ENCODE measurements around the gene SPATA2. TPM values are rescaled to one million over a fixed set of nuclear protein-coding genes. Genes with fewer than 3 reads are reported as not detected.

SPATA2 gene
- total and polyA plus RNA-seq, 2 donors (not counting 3 experiments of a cell fraction or from before 2014, with no cell fraction given): 4.9 to 6.1 TPM

DNA sequence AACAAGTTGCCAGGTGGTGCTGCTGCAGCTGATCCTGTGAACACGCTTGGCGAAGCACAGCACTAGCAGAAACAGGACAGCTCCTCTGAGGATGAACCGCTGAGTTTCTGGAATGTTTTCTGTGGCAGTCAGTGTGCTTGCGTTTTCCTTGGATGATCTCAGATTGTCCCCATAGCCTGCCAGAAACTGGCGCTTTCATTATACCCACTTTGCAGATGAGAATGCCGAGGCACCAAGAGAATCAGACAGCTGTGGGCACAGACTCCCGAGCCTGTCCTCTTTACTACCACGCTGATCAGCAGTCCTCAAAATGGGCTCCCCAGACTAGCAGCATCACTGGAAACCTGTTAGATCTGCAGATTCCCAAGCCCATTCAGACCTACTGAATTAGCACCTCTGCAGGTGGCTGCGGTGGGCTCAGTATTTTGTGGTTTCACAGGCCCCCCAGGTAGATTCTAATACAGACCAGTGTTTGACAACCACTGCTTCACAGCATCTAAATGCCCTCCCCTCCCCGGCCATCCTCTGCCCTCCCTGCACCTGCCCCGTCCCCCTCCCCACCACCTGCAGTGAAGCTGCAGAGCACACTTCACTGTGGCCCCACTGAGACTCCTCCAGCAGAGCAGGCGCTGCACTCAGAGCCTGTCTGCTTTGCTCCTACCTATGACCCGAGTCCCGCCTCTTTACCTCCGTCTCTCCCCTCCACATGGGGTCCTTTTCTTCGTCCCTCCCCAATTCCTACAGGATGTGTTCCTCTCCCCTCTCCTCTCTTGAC is 29.6 kb downstream of the SPATA2 start:
- intact Hi-C loops (cut with micrococcal nuclease): no loop called here

More for the DNA sequence above, 29.6 kb downstream of the SPATA2 start:
- no TSS peak for BruUV-seq (replicated peaks)
- TF ChIP-seq, protein P1, sequence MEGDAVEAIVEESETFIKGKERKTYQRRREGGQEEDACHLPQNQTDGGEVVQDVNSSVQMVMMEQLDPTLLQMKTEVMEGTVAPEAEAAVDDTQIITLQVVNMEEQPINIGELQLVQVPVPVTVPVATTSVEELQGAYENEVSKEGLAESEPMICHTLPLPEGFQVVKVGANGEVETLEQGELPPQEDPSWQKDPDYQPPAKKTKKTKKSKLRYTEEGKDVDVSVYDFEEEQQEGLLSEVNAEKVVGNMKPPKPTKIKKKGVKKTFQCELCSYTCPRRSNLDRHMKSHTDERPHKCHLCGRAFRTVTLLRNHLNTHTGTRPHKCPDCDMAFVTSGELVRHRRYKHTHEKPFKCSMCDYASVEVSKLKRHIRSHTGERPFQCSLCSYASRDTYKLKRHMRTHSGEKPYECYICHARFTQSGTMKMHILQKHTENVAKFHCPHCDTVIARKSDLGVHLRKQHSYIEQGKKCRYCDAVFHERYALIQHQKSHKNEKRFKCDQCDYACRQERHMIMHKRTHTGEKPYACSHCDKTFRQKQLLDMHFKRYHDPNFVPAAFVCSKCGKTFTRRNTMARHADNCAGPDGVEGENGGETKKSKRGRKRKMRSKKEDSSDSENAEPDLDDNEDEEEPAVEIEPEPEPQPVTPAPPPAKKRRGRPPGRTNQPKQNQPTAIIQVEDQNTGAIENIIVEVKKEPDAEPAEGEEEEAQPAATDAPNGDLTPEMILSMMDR (IDR thresholded peaks at IDR 0.05; ENCODE audit: extremely low read depth in 1 of 2, insufficient read depth in 1 of 2, low read depth in 1 of 2, low read length in 2 of 2): no peak
- TF ChIP-seq POLR2AphosphoS5 (IDR thresholded peaks at IDR 0.05; ENCODE audit: insufficient read depth, low read depth, low read length): no peak
- TF ChIP-seq GATA2 (IDR thresholded peaks at IDR 0.05; ENCODE audit: insufficient read depth, insufficient read length, low read depth, low read length): no peak
- no peak for TF ChIP-seq JUN (IDR thresholded peaks at IDR 0.05; ENCODE audit: borderline replicate concordance, insufficient read depth, insufficient read length, low read depth)
- no peak for TF ChIP-seq FOS (IDR thresholded peaks at IDR 0.05; ENCODE audit: borderline replicate concordance, insufficient read depth, low read length)
- TF ChIP-seq MYC (IDR thresholded peaks at IDR 0.05; ENCODE audit: low read depth, low read length): no peak
- no peak for TF ChIP-seq EZH2 (IDR thresholded peaks at IDR 0.05; ENCODE audit: borderline replicate concordance, low read depth, low read length, severe bottlenecking)
- no peak for TF ChIP-seq POLR2A (IDR thresholded peaks at IDR 0.05; ENCODE audit: low read depth, low read length)
- TF ChIP-seq, protein P2, sequence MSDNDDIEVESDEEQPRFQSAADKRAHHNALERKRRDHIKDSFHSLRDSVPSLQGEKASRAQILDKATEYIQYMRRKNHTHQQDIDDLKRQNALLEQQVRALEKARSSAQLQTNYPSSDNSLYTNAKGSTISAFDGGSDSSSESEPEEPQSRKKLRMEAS (IDR thresholded peaks at IDR 0.05; ENCODE audit: insufficient read depth, insufficient read length): no peak
- Histone ChIP-seq H3K9ac (replicated peaks; ENCODE audit: extremely low read depth, insufficient read depth, low read length) (no peak overlapping the region), H2AFZ (ENCODE audit: low read depth, low read length) (no peak overlapping the region), H3K27me3 (ENCODE audit: control insufficient read depth in 2 of 2, insufficient read depth in 2 of 2, low read length in 2 of 2) (no peaks in the 10 kb centered on the region), H3K9me3 (replicated peaks; ENCODE audit: control insufficient read depth, insufficient read depth, low read length) (no peaks in the 10 kb centered on the region), H3K4me2 (ENCODE audit: insufficient read depth, low read length) (no peak overlapping the region), H4K20me1 (replicated peaks; ENCODE audit: control insufficient read depth, extremely low read depth, insufficient read depth, low read length) (no peaks in the 10 kb centered on the region), H3K36me3 (ENCODE audit: control insufficient read depth in 2 of 2, extremely low read depth in 1 of 2, insufficient read depth in 2 of 2, low read length in 2 of 2) (peaks cover 0 to 13% of the 10 kb centered on the region in 2 experiments), H3K4me1 (ENCODE audit: control insufficient read depth, extremely low read depth, insufficient read depth, low read length) (peaks cover 16% of the 10 kb centered on the region), H3K27ac (ENCODE audit: insufficient read depth, low read depth, low read length) (no peak overlapping the region), H3K79me2 (ENCODE audit: control insufficient read depth, insufficient read depth, low read length) (no peaks in the 10 kb centered on the region), H3K9me1 (replicated peaks; ENCODE audit: control insufficient read depth, extremely low read depth, insufficient read depth, low read length) (no peaks in the 10 kb centered on the region), H3K4me3 (replicated peaks in 1 of 3; ENCODE audit: insufficient read depth in 1 of 3, low read depth in 1 of 3, low read length in 3 of 3) (no peak overlapping the region)
- ChIA-PET POLR2A (no interaction called here), CTCF (interaction anchor here (0.6 to 4.3 kb wide), 5 partner anchors 11 to 344 kb away, joined by 3 to 69 read pairs (median 17); no protein-coding TSS in a partner anchor)
- no peak for DNase-seq (ENCODE audit: low read depth, low spot score)
- dilution Hi-C loops (cut with MboI; ENCODE audit: extremely low pct_ligation_motif_present, low sequenced_read_pairs): no loop called here
- FAIRE-seq: no peak

All from endothelial cell of umbilical vein (primary cell).